ENCODE measurements around the gene NXPH3.

- no peak for TF ChIP-seq CTCF (IDR thresholded peaks at IDR 0.05; ENCODE audit: low read length)
- no peak for TF ChIP-seq EZH2 (optimal IDR thresholded peaks at IDR 0.05; ENCODE audit: low read depth, low read length)
- TF ChIP-seq EZH2phosphoT487 (IDR thresholded peaks at IDR 0.05; ENCODE audit: low read length): no peak
These were observed 23.2 kb downstream of the NXPH3 start for GRCh38 chr17:49598918-49599317.
